DOHH2 (cell line): Measurements from ENCODE around the gene SHROOM1.

Source experiments
- H3F3A ChIP-seq: fragments of 200-600 bp; sonication (generic), shearing (Covaris generic); 2 replicates; pipeline ENCODE4 v1.6.0; 2016; ENCODE audit warnings: antibody characterized with exemption, mild to moderate bottlenecking; ENCODE audit not compliant: control insufficient read depth, insufficient read depth
- H3K27ac ChIP-seq: fragments of 200-600 bp; sonication (generic); 2 replicates; pipeline ENCODE4 v1.5.1; 2014; ENCODE audit warnings: low read depth, mild to moderate bottlenecking, low read length, moderate library complexity
- H3K27me3 ChIP-seq: fragments of 200-600 bp; sonication (generic); 2 replicates; pipeline ENCODE4 v1.6.1; 2014; ENCODE audit warnings: mild to moderate bottlenecking, low read length, mixed read lengths; ENCODE audit not compliant: control insufficient read depth
- H3K36me3 ChIP-seq: fragments of 200-600 bp; sonication (generic); 2 replicates; pipeline ENCODE4 v1.6.1; 2014; ENCODE audit warnings: mild to moderate bottlenecking, low read length, moderate library complexity, mixed read lengths; ENCODE audit not compliant: control insufficient read depth
- H3K4me1 ChIP-seq: fragments of 200-600 bp; sonication (generic); 2 replicates; pipeline ENCODE4 v1.6.1; 2014; ENCODE audit warnings: mild to moderate bottlenecking, low read length, mixed read lengths; ENCODE audit not compliant: control insufficient read depth
- H3K4me2 ChIP-seq: fragments of 200-600 bp; sonication (generic); 2 replicates; pipeline ENCODE4 v1.6.0; 2014; ENCODE audit warnings: mild to moderate bottlenecking, low read length, moderate library complexity
- H3K4me3 ChIP-seq: fragments of 200-600 bp; sonication (generic); 2 replicates; pipeline ENCODE4 v1.5.1; 2014; ENCODE audit warnings: mild to moderate bottlenecking, low read length, mixed read lengths
- H3K79me2 ChIP-seq: fragments of 200-600 bp; sonication (generic); 2 replicates; pipeline ENCODE4 v1.6.1; 2014; ENCODE audit warnings: mild to moderate bottlenecking, low read length, mixed read lengths; ENCODE audit not compliant: control insufficient read depth
- H3K9me2 ChIP-seq: fragments of 200-600 bp; sonication (generic); replicated peaks from 2 replicates; pipeline ENCODE4 v1.6.1; 2014; ENCODE audit warnings: mild to moderate bottlenecking, low read length, mixed read lengths; ENCODE audit not compliant: control insufficient read depth
- H3K9me3 ChIP-seq: fragments of 200-600 bp; sonication (generic); 2 replicates; pipeline ENCODE4 v1.6.1; 2014; ENCODE audit warnings: antibody characterized with exemption, low read length, mixed read lengths; ENCODE audit not compliant: control insufficient read depth, insufficient read depth
- H4K20me1 ChIP-seq: fragments of 200-600 bp; sonication (generic); 2 replicates; pipeline ENCODE4 v1.6.0; 2014; ENCODE audit warnings: low read depth, mild to moderate bottlenecking, antibody characterized with exemption, low read length, moderate library complexity; ENCODE audit not compliant: control insufficient read depth, insufficient read depth
- EZH2phosphoT487 ChIP-seq: fragments of 200-600 bp; sonication (generic); IDR thresholded peaks from 2 replicates; pipeline ENCODE4 v1.6.1; 2017; ENCODE audit warnings: borderline replicate concordance, mild to moderate bottlenecking, antibody characterized with exemption, low read length, moderate library complexity, mixed read lengths
- TF ChIP-seq, protein P1 (sequence below): fragments of 200-600 bp; sonication (generic); IDR thresholded peaks from one replicate; pipeline ENCODE4 v1.5.1; 2014; ENCODE audit warnings: antibody characterized with exemption, mild to moderate bottlenecking, low read depth, low read length; ENCODE audit not compliant: poor library complexity, severe bottlenecking

Gene SHROOM1

GRCh38 chr5:132802044-132802684 lies 28.3 kb downstream of the SHROOM1 start:
- Histone ChIP-seq H3K4me2 (no peak overlapping the region), H4K20me1 (no peaks in the 10 kb centered on the region), H3F3A (no peaks in the 10 kb centered on the region), H3K36me3 (no peaks in the 10 kb centered on the region), H3K9me2 (no peaks in the 10 kb centered on the region), H3K4me3 (no peak overlapping the region), H3K79me2 (no peaks in the 10 kb centered on the region), H3K9me3 (no peaks in the 10 kb centered on the region), H3K27ac (no peak overlapping the region), H3K27me3 (peaks cover 21% of the 10 kb centered on the region), H3K4me1 (no peaks in the 10 kb centered on the region)
- no peak for TF ChIP-seq EZH2phosphoT487
- TF ChIP-seq, protein P1, sequence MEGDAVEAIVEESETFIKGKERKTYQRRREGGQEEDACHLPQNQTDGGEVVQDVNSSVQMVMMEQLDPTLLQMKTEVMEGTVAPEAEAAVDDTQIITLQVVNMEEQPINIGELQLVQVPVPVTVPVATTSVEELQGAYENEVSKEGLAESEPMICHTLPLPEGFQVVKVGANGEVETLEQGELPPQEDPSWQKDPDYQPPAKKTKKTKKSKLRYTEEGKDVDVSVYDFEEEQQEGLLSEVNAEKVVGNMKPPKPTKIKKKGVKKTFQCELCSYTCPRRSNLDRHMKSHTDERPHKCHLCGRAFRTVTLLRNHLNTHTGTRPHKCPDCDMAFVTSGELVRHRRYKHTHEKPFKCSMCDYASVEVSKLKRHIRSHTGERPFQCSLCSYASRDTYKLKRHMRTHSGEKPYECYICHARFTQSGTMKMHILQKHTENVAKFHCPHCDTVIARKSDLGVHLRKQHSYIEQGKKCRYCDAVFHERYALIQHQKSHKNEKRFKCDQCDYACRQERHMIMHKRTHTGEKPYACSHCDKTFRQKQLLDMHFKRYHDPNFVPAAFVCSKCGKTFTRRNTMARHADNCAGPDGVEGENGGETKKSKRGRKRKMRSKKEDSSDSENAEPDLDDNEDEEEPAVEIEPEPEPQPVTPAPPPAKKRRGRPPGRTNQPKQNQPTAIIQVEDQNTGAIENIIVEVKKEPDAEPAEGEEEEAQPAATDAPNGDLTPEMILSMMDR: peak; percentile 9

GRCh38 chr5:132800545-132800944 lies 29.9 kb downstream of the SHROOM1 start:
- H3K4me1 ChIP-seq: no peaks in the 10 kb centered on the region
- TF ChIP-seq, protein P1: no peak
- TF ChIP-seq EZH2phosphoT487: no peak
- no peaks in the 10 kb centered on the region for H3F3A ChIP-seq
- H3K27ac ChIP-seq: no peak overlapping the region
- H3K9me2 ChIP-seq: no peaks in the 10 kb centered on the region
- H3K4me3 ChIP-seq: no peak overlapping the region
- peaks cover 21% of the 10 kb centered on the region for H3K27me3 ChIP-seq
- no peaks in the 10 kb centered on the region for H3K9me3 ChIP-seq
- H3K36me3 ChIP-seq: no peaks in the 10 kb centered on the region
- no peak overlapping the region for H3K4me2 ChIP-seq
- H4K20me1 ChIP-seq: no peaks in the 10 kb centered on the region
- H3K79me2 ChIP-seq: no peaks in the 10 kb centered on the region

DNA sequence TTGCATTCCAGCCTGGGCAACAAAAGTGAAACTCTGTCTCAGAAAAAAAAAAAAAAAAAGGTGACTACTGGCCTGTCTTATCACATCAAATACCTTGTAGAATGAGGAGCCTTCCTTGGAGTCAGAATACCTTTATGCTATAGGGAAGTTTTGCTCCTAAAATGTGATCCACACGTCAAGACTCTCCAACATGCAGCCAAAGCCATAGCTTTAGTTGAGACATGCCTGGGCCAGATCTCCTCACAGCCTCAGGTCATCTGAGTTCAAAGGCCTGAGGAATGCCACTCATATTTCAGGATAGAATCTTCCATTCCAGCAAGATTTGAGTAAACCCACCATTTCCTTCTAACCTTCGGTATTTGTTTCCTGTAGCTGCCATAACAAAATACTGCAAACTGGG lies 31.1 kb downstream of the SHROOM1 start:
- no peaks in the 10 kb centered on the region for H3K4me1 ChIP-seq
- no peaks in the 10 kb centered on the region for H3K36me3 ChIP-seq
- no peaks in the 10 kb centered on the region for H4K20me1 ChIP-seq
- TF ChIP-seq, protein P1: no peak
- TF ChIP-seq EZH2phosphoT487: no peak
- no peak overlapping the region for H3K4me2 ChIP-seq
- H3K9me3 ChIP-seq: no peaks in the 10 kb centered on the region
- H3K4me3 ChIP-seq: no peak overlapping the region
- peaks cover 21% of the 10 kb centered on the region for H3K27me3 ChIP-seq
- H3K27ac ChIP-seq: no peak overlapping the region
- no peaks in the 10 kb centered on the region for H3K9me2 ChIP-seq
- no peaks in the 10 kb centered on the region for H3K79me2 ChIP-seq
- H3F3A ChIP-seq: no peaks in the 10 kb centered on the region
